ENCODE data around the gene PKD1L1. TPM values are rescaled to one million over a fixed set of nuclear protein-coding genes. Genes with fewer than 3 reads are reported as not detected.

PKD1L1 gene
- polyA plus RNA-seq, 1 donor from 2014 or later = 2.0 TPM

DNA sequence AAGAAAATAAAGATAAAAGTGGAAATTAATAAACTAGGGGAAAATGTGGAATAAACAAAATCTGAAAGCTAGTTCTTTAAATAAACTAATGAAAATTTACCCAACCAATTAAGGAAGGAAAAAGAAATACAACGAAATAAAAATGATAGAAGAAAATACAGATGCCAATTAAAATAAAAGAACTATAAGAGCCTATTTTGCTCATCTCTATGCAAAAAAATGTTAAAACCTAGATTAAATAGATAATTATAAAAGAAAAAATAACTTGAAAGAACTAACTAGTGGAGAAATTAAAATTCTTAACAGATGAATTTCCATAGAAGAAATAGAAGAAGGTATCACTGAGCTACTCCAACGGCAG is 32.7 kb downstream of the PKD1L1 start:
- Histone ChIP-seq H3F3A (ENCODE audit: insufficient read depth, low read length, poor library complexity, severe bottlenecking) (no peaks in the 10 kb centered on the region), H3K27me3 (ENCODE audit: insufficient read depth, low read depth, low read length) (no peaks in the 10 kb centered on the region), H3K4me3 (ENCODE audit: low read length) (no peak overlapping the region), H3K4me2 (ENCODE audit: low read length) (no peak overlapping the region), H3K9me2 (ENCODE audit: insufficient read depth, low read length) (no peaks in the 10 kb centered on the region), H3K27ac (ENCODE audit: low read length) (no peak overlapping the region), H3K9ac (ENCODE audit: low read length) (no peak overlapping the region), H3K9me3 (ENCODE audit: low read length) (no peaks in the 10 kb centered on the region), H4K20me1 (ENCODE audit: insufficient read depth) (no peaks in the 10 kb centered on the region), H3K36me3 (ENCODE audit: insufficient read depth, low read length) (no peaks in the 10 kb centered on the region), H2AFZ (ENCODE audit: low read depth, low read length) (no peak overlapping the region), H3K79me2 (replicated peaks; ENCODE audit: insufficient read depth, low read length) (no peaks in the 10 kb centered on the region)
- TF ChIP-seq, protein P1, sequence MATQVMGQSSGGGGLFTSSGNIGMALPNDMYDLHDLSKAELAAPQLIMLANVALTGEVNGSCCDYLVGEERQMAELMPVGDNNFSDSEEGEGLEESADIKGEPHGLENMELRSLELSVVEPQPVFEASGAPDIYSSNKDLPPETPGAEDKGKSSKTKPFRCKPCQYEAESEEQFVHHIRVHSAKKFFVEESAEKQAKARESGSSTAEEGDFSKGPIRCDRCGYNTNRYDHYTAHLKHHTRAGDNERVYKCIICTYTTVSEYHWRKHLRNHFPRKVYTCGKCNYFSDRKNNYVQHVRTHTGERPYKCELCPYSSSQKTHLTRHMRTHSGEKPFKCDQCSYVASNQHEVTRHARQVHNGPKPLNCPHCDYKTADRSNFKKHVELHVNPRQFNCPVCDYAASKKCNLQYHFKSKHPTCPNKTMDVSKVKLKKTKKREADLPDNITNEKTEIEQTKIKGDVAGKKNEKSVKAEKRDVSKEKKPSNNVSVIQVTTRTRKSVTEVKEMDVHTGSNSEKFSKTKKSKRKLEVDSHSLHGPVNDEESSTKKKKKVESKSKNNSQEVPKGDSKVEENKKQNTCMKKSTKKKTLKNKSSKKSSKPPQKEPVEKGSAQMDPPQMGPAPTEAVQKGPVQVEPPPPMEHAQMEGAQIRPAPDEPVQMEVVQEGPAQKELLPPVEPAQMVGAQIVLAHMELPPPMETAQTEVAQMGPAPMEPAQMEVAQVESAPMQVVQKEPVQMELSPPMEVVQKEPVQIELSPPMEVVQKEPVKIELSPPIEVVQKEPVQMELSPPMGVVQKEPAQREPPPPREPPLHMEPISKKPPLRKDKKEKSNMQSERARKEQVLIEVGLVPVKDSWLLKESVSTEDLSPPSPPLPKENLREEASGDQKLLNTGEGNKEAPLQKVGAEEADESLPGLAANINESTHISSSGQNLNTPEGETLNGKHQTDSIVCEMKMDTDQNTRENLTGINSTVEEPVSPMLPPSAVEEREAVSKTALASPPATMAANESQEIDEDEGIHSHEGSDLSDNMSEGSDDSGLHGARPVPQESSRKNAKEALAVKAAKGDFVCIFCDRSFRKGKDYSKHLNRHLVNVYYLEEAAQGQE (IDR thresholded peaks at IDR 0.05; ENCODE audit: borderline replicate concordance) = no peak
- no peak for TF ChIP-seq MXI1 (conservative IDR thresholded peaks at IDR 0.05; ENCODE audit: poor library complexity, severe bottlenecking)
- TF ChIP-seq POLR2AphosphoS5 (IDR thresholded peaks at IDR 0.05) = no peak

DNA sequence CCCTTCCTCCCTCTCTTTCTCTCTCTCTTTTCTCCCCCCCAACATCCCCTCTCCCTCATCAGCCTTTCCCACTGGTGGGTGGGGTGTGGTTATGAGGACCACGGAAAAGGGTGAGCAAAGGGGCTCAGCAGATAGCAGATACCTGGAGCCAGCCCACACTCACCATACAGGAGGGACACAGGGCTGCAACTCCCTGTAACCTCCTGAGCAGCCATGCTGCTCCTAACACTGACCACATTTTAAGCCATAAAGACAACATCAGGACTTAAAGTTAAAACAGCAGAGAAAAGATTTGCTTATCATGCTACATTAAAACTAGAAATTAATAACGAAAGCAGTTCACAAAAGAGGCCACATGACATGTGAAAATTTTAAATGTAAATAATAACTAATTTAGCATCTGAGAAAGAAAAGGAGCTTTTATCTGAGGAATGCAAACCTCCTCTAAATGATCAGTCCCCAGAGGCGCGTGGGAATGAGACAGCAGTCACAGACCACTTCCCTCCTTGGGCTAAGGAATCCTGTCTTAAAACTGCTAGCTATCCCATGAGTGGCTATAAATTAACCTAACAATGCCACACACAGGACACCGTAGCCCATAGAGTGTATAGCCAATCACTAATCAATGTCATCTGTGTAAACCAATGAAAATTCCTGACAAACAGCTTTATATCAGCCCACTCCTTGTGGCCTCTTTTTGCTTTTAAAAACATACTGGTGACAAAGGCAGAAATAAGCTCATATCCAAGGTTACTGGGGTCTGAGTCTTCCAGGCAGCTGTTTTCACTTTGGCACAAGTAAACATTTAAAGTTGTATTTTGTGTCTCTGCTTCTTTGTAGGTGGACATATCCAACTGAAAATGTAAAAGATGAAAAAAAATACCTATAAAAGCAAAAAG is 33.3 kb downstream of the PKD1L1 start:
- H3K36me3 ChIP-seq (ENCODE audit: insufficient read depth, low read length) = no peaks in the 10 kb centered on the region
- H3K4me2 ChIP-seq (ENCODE audit: low read length) = no peak overlapping the region
- no peak overlapping the region for H3K9ac ChIP-seq (ENCODE audit: low read length)
- no peak overlapping the region for H3K27ac ChIP-seq (ENCODE audit: low read length)
- no peaks in the 10 kb centered on the region for H3K9me2 ChIP-seq (ENCODE audit: insufficient read depth, low read length)
- no peaks in the 10 kb centered on the region for H3K9me3 ChIP-seq (ENCODE audit: low read length)
- no peaks in the 10 kb centered on the region for H4K20me1 ChIP-seq (ENCODE audit: insufficient read depth)
- H3K79me2 ChIP-seq (replicated peaks; ENCODE audit: insufficient read depth, low read length) = no peaks in the 10 kb centered on the region
- H3F3A ChIP-seq (ENCODE audit: insufficient read depth, low read length, poor library complexity, severe bottlenecking) = no peaks in the 10 kb centered on the region
- no peaks in the 10 kb centered on the region for H3K27me3 ChIP-seq (ENCODE audit: insufficient read depth, low read depth, low read length)
- H3K4me3 ChIP-seq (ENCODE audit: low read length) = no peak overlapping the region
- TF ChIP-seq POLR2AphosphoS5 (IDR thresholded peaks at IDR 0.05) (no peak), TAF1 (IDR thresholded peaks at IDR 0.05; ENCODE audit: low read depth) (no peak), SMC3 (conservative IDR thresholded peaks at IDR 0.05; ENCODE audit: poor library complexity) (no peak), MXI1 (conservative IDR thresholded peaks at IDR 0.05; ENCODE audit: poor library complexity, severe bottlenecking) (no peak), RAD21 (conservative IDR thresholded peaks at IDR 0.05) (no peak), EZH2 (IDR thresholded peaks at IDR 0.05; ENCODE audit: borderline replicate concordance, insufficient read depth, low read length, poor library complexity, severe bottlenecking) (no peak), EP300 (conservative IDR thresholded peaks at IDR 0.05; ENCODE audit: poor library complexity, severe bottlenecking) (no peak)
- TF ChIP-seq, protein P2, sequence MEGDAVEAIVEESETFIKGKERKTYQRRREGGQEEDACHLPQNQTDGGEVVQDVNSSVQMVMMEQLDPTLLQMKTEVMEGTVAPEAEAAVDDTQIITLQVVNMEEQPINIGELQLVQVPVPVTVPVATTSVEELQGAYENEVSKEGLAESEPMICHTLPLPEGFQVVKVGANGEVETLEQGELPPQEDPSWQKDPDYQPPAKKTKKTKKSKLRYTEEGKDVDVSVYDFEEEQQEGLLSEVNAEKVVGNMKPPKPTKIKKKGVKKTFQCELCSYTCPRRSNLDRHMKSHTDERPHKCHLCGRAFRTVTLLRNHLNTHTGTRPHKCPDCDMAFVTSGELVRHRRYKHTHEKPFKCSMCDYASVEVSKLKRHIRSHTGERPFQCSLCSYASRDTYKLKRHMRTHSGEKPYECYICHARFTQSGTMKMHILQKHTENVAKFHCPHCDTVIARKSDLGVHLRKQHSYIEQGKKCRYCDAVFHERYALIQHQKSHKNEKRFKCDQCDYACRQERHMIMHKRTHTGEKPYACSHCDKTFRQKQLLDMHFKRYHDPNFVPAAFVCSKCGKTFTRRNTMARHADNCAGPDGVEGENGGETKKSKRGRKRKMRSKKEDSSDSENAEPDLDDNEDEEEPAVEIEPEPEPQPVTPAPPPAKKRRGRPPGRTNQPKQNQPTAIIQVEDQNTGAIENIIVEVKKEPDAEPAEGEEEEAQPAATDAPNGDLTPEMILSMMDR (IDR thresholded peaks at IDR 0.05; ENCODE audit: poor library complexity, severe bottlenecking) = no peak
- TF ChIP-seq, protein P1 (IDR thresholded peaks at IDR 0.05; ENCODE audit: borderline replicate concordance) = no peak
- H2AFZ ChIP-seq (ENCODE audit: low read depth, low read length) = no peak overlapping the region

All from neural cell (in vitro differentiated cells).